ENCODE results near the gene RAB33B.

Gene RAB33B

DNA sequence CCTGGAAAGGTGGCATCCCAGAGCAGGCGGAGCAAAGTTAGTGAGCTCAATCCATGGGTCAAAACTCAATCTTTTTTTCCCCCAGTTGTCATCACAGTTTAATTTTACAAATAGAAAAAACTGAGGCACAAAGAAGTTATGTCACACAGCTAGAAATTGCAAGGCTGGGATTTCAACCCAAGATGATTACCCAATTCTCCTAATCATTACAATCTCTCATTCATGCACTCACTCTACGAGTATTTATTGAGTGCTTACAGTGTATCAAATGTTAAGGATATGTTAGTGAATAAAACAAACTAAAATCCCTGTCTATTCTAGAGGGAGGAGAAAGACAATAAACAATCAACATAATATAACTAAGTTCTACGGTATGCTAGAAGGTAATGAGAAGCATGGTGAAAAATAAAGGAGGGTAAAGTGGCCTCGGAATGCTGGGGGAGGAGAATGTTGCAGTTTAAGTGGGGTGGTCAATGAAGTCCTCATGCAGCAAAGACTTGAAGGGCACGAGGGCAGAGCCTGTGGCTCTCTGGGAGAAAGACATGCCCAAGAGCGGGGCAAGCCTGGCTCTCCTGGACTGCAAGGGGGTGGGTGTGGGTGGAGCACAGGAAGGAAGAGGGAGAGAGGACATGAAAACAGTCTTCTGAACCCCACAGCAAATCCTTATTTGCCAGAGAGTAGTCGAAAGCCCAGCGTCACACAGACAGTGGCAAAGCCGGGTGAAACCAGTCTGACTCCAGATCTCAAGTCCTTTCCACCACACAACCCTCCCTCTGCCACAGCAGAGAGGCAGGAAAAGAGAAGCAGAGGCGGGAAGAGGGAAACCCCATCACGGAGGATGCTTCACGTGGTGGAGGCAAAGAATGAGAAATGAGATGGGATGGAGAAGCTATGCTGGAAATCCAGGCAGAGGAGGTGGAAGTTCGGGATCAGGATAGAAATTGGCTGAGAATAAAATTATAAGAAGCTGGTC, 48.3 kb downstream of the RAB33B start:
- H3K9me3 Mint-ChIP-seq: no peaks in the 10 kb centered on the region
- H3K27ac Mint-ChIP-seq: no peak overlapping the region
- peaks cover 19% of the 10 kb centered on the region for H3K4me1 Mint-ChIP-seq (ENCODE audit: low read depth)
- intact Hi-C loops (cut with micrococcal nuclease): no loop called here
- peaks cover 18% of the 10 kb centered on the region for H3K36me3 Mint-ChIP-seq (ENCODE audit: low read depth)
- no peaks in the 10 kb centered on the region for H3K27me3 Mint-ChIP-seq
- no peak overlapping the region for H3K4me3 Mint-ChIP-seq

GRCh38 chr4:139503622-139504166, 49.8 kb downstream of the RAB33B start:
- intact Hi-C loops (cut with micrococcal nuclease): no loop called here
- H3K4me3 Mint-ChIP-seq: no peak overlapping the region
- peaks cover 13% of the 10 kb centered on the region for H3K4me1 Mint-ChIP-seq (ENCODE audit: low read depth)
- no peaks in the 10 kb centered on the region for H3K9me3 Mint-ChIP-seq
- no peak overlapping the region for H3K27ac Mint-ChIP-seq
- peaks cover 26% of the 10 kb centered on the region for H3K36me3 Mint-ChIP-seq (ENCODE audit: low read depth)
- no peaks in the 10 kb centered on the region for H3K27me3 Mint-ChIP-seq

DNA sequence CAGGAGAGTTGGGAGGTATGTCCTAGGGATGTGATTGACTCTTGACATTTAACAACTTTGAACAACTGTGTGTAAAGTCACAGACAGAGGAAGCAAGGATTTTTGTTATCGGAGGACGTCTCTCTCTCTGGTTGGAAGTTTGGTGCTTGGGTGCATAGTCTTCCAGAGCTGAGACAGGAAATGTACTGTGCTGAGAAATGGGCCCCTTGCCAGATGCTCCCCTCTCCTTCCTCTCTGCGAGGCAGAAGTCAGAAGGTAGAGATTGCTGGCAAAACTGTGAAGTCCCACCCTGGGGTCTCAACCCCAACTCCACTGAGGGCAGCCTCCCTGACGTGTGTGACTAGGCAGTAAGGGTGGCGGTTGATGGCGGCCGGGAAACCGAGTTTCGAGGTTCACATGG, 52.9 kb downstream of the RAB33B start:
- no peak overlapping the region for H3K27ac Mint-ChIP-seq

GRCh38 chr4:139508581-139509237, 54.8 kb downstream of the RAB33B start:
- intact Hi-C loops (cut with micrococcal nuclease): no loop called here
- Mint-ChIP-seq H3K27ac (no peak overlapping the region), H3K27me3 (no peaks in the 10 kb centered on the region), H3K4me1 (ENCODE audit: low read depth) (no peaks in the 10 kb centered on the region), H3K4me3 (no peak overlapping the region), H3K9me3 (no peaks in the 10 kb centered on the region), H3K36me3 (ENCODE audit: low read depth) (peaks cover 70% of the 10 kb centered on the region)

More for the DNA sequence above, 52.9 kb downstream of the RAB33B start:
- H3K36me3 Mint-ChIP-seq (ENCODE audit: low read depth): peaks cover 52% of the 10 kb centered on the region
- intact Hi-C loops (cut with micrococcal nuclease): no loop called here
- H3K9me3 Mint-ChIP-seq: no peaks in the 10 kb centered on the region
- no peaks in the 10 kb centered on the region for H3K27me3 Mint-ChIP-seq
- H3K4me3 Mint-ChIP-seq: no peak overlapping the region
- H3K4me1 Mint-ChIP-seq (ENCODE audit: low read depth): peaks cover 13% of the 10 kb centered on the region

DNA sequence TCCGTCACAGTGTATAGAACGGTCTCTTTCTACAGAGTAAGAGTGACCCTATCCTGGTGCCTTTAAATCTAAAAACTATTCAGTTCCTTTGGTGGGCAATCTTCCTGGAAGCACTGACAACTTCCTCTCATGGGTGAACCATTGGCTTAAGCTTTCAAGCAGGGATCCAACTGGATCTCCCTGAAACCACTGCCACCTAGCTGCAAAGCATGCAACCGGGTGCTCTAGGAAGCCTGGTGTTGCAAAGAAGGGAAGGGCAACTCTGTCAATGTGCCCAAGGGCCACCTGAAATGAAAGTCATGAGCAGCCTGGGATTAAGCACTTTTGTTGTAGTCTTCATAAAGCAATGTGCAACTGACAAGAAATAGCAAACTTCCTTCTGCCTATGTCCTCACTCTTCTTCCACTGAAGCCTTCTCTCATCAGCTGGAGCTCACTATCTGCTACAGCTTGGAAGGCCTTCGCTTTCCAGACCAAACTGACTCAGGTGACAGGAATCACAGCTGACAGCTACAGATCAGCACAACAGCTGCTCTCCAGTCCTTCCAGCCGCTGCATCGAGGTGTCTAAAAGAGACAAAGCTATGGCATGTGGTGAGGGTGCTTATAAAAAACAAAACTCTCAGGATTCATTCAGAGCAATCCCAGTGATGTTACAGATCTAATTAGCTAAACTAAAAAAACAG, 55.9 kb downstream of the RAB33B start:
- H3K9me3 Mint-ChIP-seq: no peaks in the 10 kb centered on the region
- H3K4me1 Mint-ChIP-seq (ENCODE audit: low read depth): no peaks in the 10 kb centered on the region
- H3K4me3 Mint-ChIP-seq: no peak overlapping the region
- H3K36me3 Mint-ChIP-seq (ENCODE audit: low read depth): peaks cover 80% of the 10 kb centered on the region
- intact Hi-C loops (cut with micrococcal nuclease): no loop called here
- no peaks in the 10 kb centered on the region for H3K27me3 Mint-ChIP-seq
- H3K27ac Mint-ChIP-seq: no peak overlapping the region

- H3K9me3 Mint-ChIP-seq: no peaks in the 10 kb centered on the region
- H3K4me3 Mint-ChIP-seq: no peak overlapping the region
- no peaks in the 10 kb centered on the region for H3K4me1 Mint-ChIP-seq (ENCODE audit: low read depth)
- no peaks in the 10 kb centered on the region for H3K27me3 Mint-ChIP-seq
- peaks cover 86% of the 10 kb centered on the region for H3K36me3 Mint-ChIP-seq (ENCODE audit: low read depth)
- H3K27ac Mint-ChIP-seq: no peak overlapping the region
- intact Hi-C loops (cut with micrococcal nuclease): no loop called here
Measured at GRCh38 chr4:139511320-139511719, 57.4 kb downstream of the RAB33B start.

DNA sequence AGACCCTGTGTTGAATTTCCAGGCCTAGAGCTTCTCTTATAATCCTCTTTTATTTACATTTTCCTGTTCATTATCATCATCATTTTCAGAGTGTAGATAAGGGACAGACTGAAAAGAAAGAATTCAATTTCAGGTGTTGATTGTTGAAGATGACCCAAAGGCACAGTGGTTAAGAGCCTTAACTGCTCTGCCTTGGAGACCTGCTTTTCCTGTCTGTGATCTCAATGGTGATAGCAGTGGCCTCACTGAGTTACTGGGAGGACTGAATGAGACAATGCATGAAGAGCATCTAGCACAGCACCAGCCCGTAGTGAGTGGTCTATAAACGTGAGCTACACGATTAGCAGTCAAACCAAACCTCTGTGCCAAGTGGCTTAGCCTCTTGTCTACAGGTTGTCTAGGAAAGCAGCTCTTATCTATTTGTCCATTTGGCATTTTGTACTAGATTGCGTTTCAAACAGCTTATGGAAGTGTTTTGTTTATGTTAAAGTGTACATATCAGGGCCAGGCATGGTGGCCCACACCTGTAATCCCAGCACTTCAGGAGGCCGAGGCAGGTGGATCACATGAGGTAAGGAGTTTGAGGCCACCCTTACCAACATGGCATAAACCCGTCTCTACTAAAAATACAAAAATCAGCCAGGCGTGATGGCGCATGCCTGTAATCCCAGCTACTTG, 60.6 kb downstream of the RAB33B start:
- Mint-ChIP-seq H3K36me3 (ENCODE audit: low read depth) (peaks cover 93% of the 10 kb centered on the region), H3K4me3 (no peak overlapping the region), H3K9me3 (no peaks in the 10 kb centered on the region), H3K27me3 (no peaks in the 10 kb centered on the region), H3K4me1 (ENCODE audit: low read depth) (peaks cover 5% of the 10 kb centered on the region), H3K27ac (no peak overlapping the region)
- intact Hi-C loops (cut with micrococcal nuclease): no loop called here

GRCh38 chr4:139515531-139515958, 61.6 kb downstream of the RAB33B start:
- H3K4me1 Mint-ChIP-seq (ENCODE audit: low read depth): peaks cover 7% of the 10 kb centered on the region
- H3K27ac Mint-ChIP-seq: no peak overlapping the region
- H3K27me3 Mint-ChIP-seq: no peaks in the 10 kb centered on the region
- H3K4me3 Mint-ChIP-seq: no peak overlapping the region
- peaks cover 89% of the 10 kb centered on the region for H3K36me3 Mint-ChIP-seq (ENCODE audit: low read depth)
- no peaks in the 10 kb centered on the region for H3K9me3 Mint-ChIP-seq
- intact Hi-C loops (cut with micrococcal nuclease): no loop called here

GRCh38 chr4:139521754-139522401, 68.0 kb downstream of the RAB33B start:
- intact Hi-C loops (cut with micrococcal nuclease): no loop called here
- Mint-ChIP-seq H3K36me3 (ENCODE audit: low read depth) (peaks cover 92% of the 10 kb centered on the region), H3K4me3 (no peak overlapping the region)

GRCh38 chr4:139522457-139522856, 68.5 kb downstream of the RAB33B start:
- no peaks in the 10 kb centered on the region for H3K9me3 Mint-ChIP-seq
- peaks cover 50% of the 10 kb centered on the region for H3K4me1 Mint-ChIP-seq (ENCODE audit: low read depth)
- no peak overlapping the region for H3K4me3 Mint-ChIP-seq
- peak overlapping the region; percentile 25 for H3K27ac Mint-ChIP-seq
- no peaks in the 10 kb centered on the region for H3K27me3 Mint-ChIP-seq
- intact Hi-C loops (cut with micrococcal nuclease): no loop called here
- peaks cover 92% of the 10 kb centered on the region for H3K36me3 Mint-ChIP-seq (ENCODE audit: low read depth)

More at GRCh38 chr4:139521754-139522401, 68.0 kb downstream of the RAB33B start:
- H3K27me3 Mint-ChIP-seq: no peaks in the 10 kb centered on the region
- H3K9me3 Mint-ChIP-seq: no peaks in the 10 kb centered on the region
- peaks cover 50% of the 10 kb centered on the region for H3K4me1 Mint-ChIP-seq (ENCODE audit: low read depth)
- H3K27ac Mint-ChIP-seq: peak overlapping the region; percentile 25

DNA sequence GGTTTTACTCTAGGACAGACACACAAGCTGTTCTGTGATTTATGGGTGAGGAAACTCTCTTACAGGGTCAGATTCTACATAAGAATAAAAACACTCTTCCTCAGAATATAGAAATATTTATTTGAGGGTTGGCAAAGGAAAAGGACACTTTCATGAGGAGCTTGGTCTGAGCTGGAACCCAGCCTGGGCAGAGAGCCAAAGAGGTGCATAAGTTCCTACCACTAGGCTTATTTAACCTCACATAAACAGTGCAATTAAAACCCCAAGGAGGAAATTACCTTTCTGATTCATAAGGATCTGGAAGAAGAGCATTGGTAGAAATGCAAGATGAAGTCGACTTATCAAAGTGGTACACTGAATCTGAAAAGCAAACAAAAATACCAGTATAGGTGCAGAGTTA, 69.2 kb downstream of the RAB33B start:
- H3K27ac Mint-ChIP-seq: no peak overlapping the region
- peaks cover 50% of the 10 kb centered on the region for H3K4me1 Mint-ChIP-seq (ENCODE audit: low read depth)
- H3K4me3 Mint-ChIP-seq: no peak overlapping the region
- intact Hi-C loops (cut with micrococcal nuclease): no loop called here
- peaks cover 92% of the 10 kb centered on the region for H3K36me3 Mint-ChIP-seq (ENCODE audit: low read depth)
- no peaks in the 10 kb centered on the region for H3K27me3 Mint-ChIP-seq
- H3K9me3 Mint-ChIP-seq: no peaks in the 10 kb centered on the region

- intact Hi-C loops (cut with micrococcal nuclease): no loop called here
Measured at GRCh38 chr4:139524062-139524631, 70.2 kb downstream of the RAB33B start.

More at GRCh38 chr4:139524062-139524631, 70.2 kb downstream of the RAB33B start:
- H3K9me3 Mint-ChIP-seq: no peaks in the 10 kb centered on the region
- H3K27ac Mint-ChIP-seq: no peak overlapping the region
- no peaks in the 10 kb centered on the region for H3K27me3 Mint-ChIP-seq
- no peak overlapping the region for H3K4me3 Mint-ChIP-seq
- H3K4me1 Mint-ChIP-seq (ENCODE audit: low read depth): peaks cover 55% of the 10 kb centered on the region
- peaks cover 92% of the 10 kb centered on the region for H3K36me3 Mint-ChIP-seq (ENCODE audit: low read depth)

All from dendritic cell treated with granulocyte-macrophage colony-stimulating factor and Interleukin-4, amounts not matched to agents 40 ng/mL and 50 ng/mL, for 4 days (primary cell).